ENCODE data around the gene LMAN1L.
A peak's percentile ranks its signal among the peaks of the same experiment; 100 is the strongest.

The LMAN1L gene

GRCh38 chr15:74794248-74794969, 18.2 kb upstream of the LMAN1L start:
- no peaks in the 10 kb centered on the region for H3K9me3 ChIP-seq (replicated peaks in 1 of 11)
- peak overlapping the region in 9 of 11 experiments; percentile 23 to 52 (median 36); a peak in 10 of 22 replicates for H3K9ac ChIP-seq
- H3K4me2 ChIP-seq, result peak overlapping the region; percentile 11 to 84 (median 35); a peak in 17 of 22 replicates
- H3K4me1 ChIP-seq, result peaks cover 80 to 97% (median 91%) of the 10 kb centered on the region in 10 experiments
- H3K36me3 ChIP-seq, result peaks cover 32 to 80% (median 56%) of the 10 kb centered on the region in 11 experiments
- H4K20me1 ChIP-seq, result peaks cover 89 to 99% (median 97%) of the 10 kb centered on the region in 11 experiments
- no peak for TF ChIP-seq Cebpa-rat (IDR thresholded peaks at IDR 0.05)
- H3K4me3 ChIP-seq, result no peak overlapping the region
- H3K27me3 ChIP-seq, result no peaks in the 10 kb centered on the region
- H3K27ac ChIP-seq, result peak overlapping the region in 5 of 11 experiments; percentile 2 to 36 (median 13); a peak in 3 of 22 replicates

- Histone ChIP-seq H4K20me1 (peaks cover 95 to 100% (median 97%) of the 10 kb centered on the region in 11 experiments), H3K27me3 (no peaks in the 10 kb centered on the region), H3K27ac (peak overlapping the region in 5 of 11 experiments; percentile 2 to 36 (median 6); a peak in 3 of 22 replicates), H3K9me3 (replicated peaks in 1 of 11) (no peaks in the 10 kb centered on the region), H3K9ac (peak overlapping the region in 9 of 11 experiments; percentile 23 to 52 (median 36); a peak in 11 of 22 replicates), H3K36me3 (peaks cover 37 to 81% (median 62%) of the 10 kb centered on the region in 11 experiments), H3K4me1 (peaks cover 80 to 97% (median 91%) of the 10 kb centered on the region in 10 experiments), H3K4me2 (peak overlapping the region; percentile 11 to 84 (median 35); a peak in 16 of 22 replicates), H3K4me3 (no peak overlapping the region)
- TF ChIP-seq Cebpa-rat (IDR thresholded peaks at IDR 0.05), result no peak
These were observed 17.7 kb upstream of the LMAN1L start for GRCh38 chr15:74794970-74795349.

DNA sequence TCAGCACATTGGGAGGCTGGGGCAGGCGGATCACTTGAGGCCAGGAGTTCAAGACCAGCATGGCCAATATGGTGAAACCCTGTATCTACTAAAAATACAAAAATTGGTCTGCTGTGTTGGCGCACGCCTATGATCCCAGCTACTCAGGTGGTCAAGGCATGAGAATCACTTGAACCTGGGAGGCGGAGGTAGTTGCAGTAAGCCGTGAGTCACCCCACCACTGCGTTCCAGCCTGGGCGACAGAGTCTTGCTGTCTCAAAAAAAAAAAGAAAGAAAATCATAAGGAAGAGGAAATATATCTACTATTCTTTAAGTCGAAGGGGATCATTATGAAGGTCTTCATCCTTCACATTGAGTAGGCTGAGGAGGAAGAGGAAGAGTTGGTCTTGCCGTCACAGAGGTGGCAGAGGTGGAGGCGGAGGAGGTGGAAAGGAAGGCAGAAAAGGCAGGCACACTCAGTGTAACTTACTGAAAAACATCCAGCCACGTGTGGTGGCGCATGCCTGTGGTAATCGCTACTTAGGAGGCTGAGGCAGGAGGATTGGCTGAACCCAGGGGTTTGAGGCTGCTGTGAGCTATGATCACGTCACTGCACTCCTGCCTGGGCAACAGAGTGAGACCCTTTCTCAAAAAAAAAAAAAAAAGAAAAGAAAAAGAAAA, 16.5 kb upstream of the LMAN1L start:
- no peak overlapping the region for H3K4me3 ChIP-seq
- no peaks in the 10 kb centered on the region for H3K27me3 ChIP-seq
- H3K9me3 ChIP-seq (replicated peaks in 1 of 11), result no peaks in the 10 kb centered on the region
- peaks cover 70 to 96% (median 84%) of the 10 kb centered on the region in 10 experiments for H3K4me1 ChIP-seq
- peak overlapping the region in 2 of 11 experiments; percentile 51 to 71; a peak in 3 of 22 replicates for H3K9ac ChIP-seq
- no peak for TF ChIP-seq Cebpa-rat (IDR thresholded peaks at IDR 0.05)
- H4K20me1 ChIP-seq, result peaks cover 96 to 100% (median 97%) of the 10 kb centered on the region in 11 experiments
- H3K36me3 ChIP-seq, result peaks cover 46 to 90% (median 73%) of the 10 kb centered on the region in 11 experiments
- H3K4me2 ChIP-seq, result peak overlapping the region in 3 of 11 experiments; percentile 47 to 84 (median 73); a peak in 5 of 22 replicates
- no peak overlapping the region for H3K27ac ChIP-seq

GRCh38 chr15:74798388-74799254, 14.0 kb upstream of the LMAN1L start:
- Histone ChIP-seq H3K4me1 (peaks cover 45 to 71% (median 59%) of the 10 kb centered on the region in 10 experiments), H4K20me1 (peaks cover 74 to 100% (median 97%) of the 10 kb centered on the region in 11 experiments), H3K4me3 (no peak overlapping the region), H3K27ac (peak overlapping the region in 8 of 11 experiments; percentile 3 to 36 (median 30); a peak in 10 of 22 replicates), H3K9me3 (replicated peaks in 1 of 11) (no peaks in the 10 kb centered on the region), H3K27me3 (no peaks in the 10 kb centered on the region), H3K9ac (peak overlapping the region in 8 of 11 experiments; percentile 5 to 71 (median 32); a peak in 10 of 22 replicates), H3K36me3 (peaks cover 71 to 92% (median 83%) of the 10 kb centered on the region in 11 experiments), H3K4me2 (peak overlapping the region; percentile 39 to 92 (median 58); a peak in 20 of 22 replicates)
- no peak for TF ChIP-seq Cebpa-rat (IDR thresholded peaks at IDR 0.05)

GRCh38 chr15:74799255-74799855, 13.3 kb upstream of the LMAN1L start:
- H3K4me1 ChIP-seq, result peaks cover 42 to 66% (median 55%) of the 10 kb centered on the region in 10 experiments
- H3K9me3 ChIP-seq (replicated peaks in 1 of 11), result no peaks in the 10 kb centered on the region
- peak overlapping the region; percentile 43 to 92 (median 58) for H3K4me2 ChIP-seq
- TF ChIP-seq Cebpa-rat (IDR thresholded peaks at IDR 0.05), result no peak
- H3K9ac ChIP-seq, result peak overlapping the region in 8 of 11 experiments; percentile 5 to 71 (median 38); a peak in 9 of 22 replicates
- peak overlapping the region in 10 of 11 experiments; percentile 3 to 36 (median 26); a peak in 12 of 22 replicates for H3K27ac ChIP-seq
- no peaks in the 10 kb centered on the region for H3K27me3 ChIP-seq
- H3K36me3 ChIP-seq, result peaks cover 78 to 98% (median 89%) of the 10 kb centered on the region in 11 experiments
- peak overlapping the region in 1 of 10 experiments; percentile 14; a peak in 1 of 20 replicates for H3K4me3 ChIP-seq
- H4K20me1 ChIP-seq, result peaks cover 70 to 100% (median 96%) of the 10 kb centered on the region in 11 experiments

- no peaks in the 10 kb centered on the region for H3K27me3 ChIP-seq
- H3K4me3 ChIP-seq, result peak overlapping the region in 1 of 10 experiments; percentile 14; a peak in 1 of 20 replicates
- no peak for TF ChIP-seq Cebpa-rat (IDR thresholded peaks at IDR 0.05)
- peak overlapping the region in 7 of 11 experiments; percentile 4 to 71 (median 33); a peak in 7 of 22 replicates for H3K9ac ChIP-seq
- H3K27ac ChIP-seq, result peak overlapping the region in 7 of 11 experiments; percentile 13 to 41 (median 25); a peak in 9 of 22 replicates
- peaks cover 79 to 98% (median 89%) of the 10 kb centered on the region in 11 experiments for H3K36me3 ChIP-seq
- peaks cover 64 to 100% (median 92%) of the 10 kb centered on the region in 11 experiments for H4K20me1 ChIP-seq
- peaks cover 35 to 60% (median 49%) of the 10 kb centered on the region in 10 experiments for H3K4me1 ChIP-seq
- no peaks in the 10 kb centered on the region for H3K9me3 ChIP-seq (replicated peaks in 1 of 11)
- peak overlapping the region; percentile 43 to 92 (median 58) for H3K4me2 ChIP-seq
These were observed 12.6 kb upstream of the LMAN1L start for GRCh38 chr15:74799856-74800558.

DNA sequence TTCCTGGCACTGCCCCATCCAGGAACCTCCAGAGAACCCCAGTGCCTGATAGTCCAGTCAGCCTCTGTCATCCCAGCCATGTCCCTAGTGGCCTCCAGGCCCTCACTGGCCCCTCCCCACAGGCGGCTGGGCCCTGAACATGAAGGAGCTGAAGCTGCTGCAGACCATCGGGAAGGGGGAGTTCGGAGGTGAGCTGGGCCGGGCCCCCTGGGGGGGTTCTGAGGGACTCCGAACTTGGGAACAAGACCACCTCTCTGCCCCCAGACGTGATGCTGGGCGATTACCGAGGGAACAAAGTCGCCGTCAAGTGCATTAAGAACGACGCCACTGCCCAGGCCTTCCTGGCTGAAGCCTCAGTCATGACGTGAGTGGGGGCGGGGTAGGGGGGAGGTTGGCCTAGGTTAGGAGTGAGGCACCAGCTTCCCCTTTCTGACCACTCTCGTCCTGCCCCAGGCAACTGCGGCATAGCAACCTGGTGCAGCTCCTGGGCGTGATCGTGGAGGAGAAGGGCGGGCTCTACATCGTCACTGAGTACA, 12.0 kb upstream of the LMAN1L start:
- Histone ChIP-seq H3K4me2 (peak overlapping the region in 3 of 11 experiments; percentile 60 to 84 (median 79); a peak in 7 of 22 replicates), H3K4me3 (no peak overlapping the region), H3K9me3 (replicated peaks in 1 of 11) (no peaks in the 10 kb centered on the region), H3K36me3 (peaks cover 76 to 95% (median 89%) of the 10 kb centered on the region in 11 experiments), H3K4me1 (peaks cover 29 to 54% (median 43%) of the 10 kb centered on the region in 10 experiments), H3K27me3 (no peaks in the 10 kb centered on the region), H4K20me1 (peaks cover 57 to 100% (median 86%) of the 10 kb centered on the region in 11 experiments), H3K9ac (peak overlapping the region in 3 of 11 experiments; percentile 24 to 33 (median 31); a peak in 4 of 22 replicates), H3K27ac (peak overlapping the region in 5 of 11 experiments; percentile 17 to 41 (median 23); a peak in 5 of 22 replicates)
- no peak for TF ChIP-seq Cebpa-rat (IDR thresholded peaks at IDR 0.05)
